HG03565 (cell line): Measurements from ENCODE around the gene SHROOM1.
"Not testable (repeated sequence)": the region's sequence is repeated elsewhere in the genome, so short reads cannot be mapped to it uniquely, and the experiment has no call there.

Experiments
- ATAC-seq: cut with Tn5 transposase; IDR thresholded peaks from one replicate; pipeline ENCODE4 v1.9.1; 2021; ENCODE audit warnings: mild to moderate bottlenecking, moderate library complexity; ENCODE audit not compliant: unreplicated experiment

The SHROOM1 gene

GRCh38 chr5:132808448-132808847 lies 22.0 kb downstream of the SHROOM1 start:
- ATAC-seq = no peak

- ATAC-seq = no peak
Observed at GRCh38 chr5:132807163-132807838, 23.1 kb downstream of the SHROOM1 start.

GRCh38 chr5:132806804-132807162 lies 23.7 kb downstream of the SHROOM1 start:
- ATAC-seq = not testable (repeated sequence)

GRCh38 chr5:132805872-132806271 lies 24.6 kb downstream of the SHROOM1 start:
- ATAC-seq = not testable (repeated sequence)

GRCh38 chr5:132804219-132804618 lies 26.2 kb downstream of the SHROOM1 start:
- not testable (repeated sequence) for ATAC-seq

- not testable (repeated sequence) for ATAC-seq
Observed at GRCh38 chr5:132802685-132803066, 27.8 kb downstream of the SHROOM1 start.

- ATAC-seq = no peak
Observed at GRCh38 chr5:132802044-132802684, 28.3 kb downstream of the SHROOM1 start.

- ATAC-seq = no peak
Observed at GRCh38 chr5:132800545-132800944, 29.9 kb downstream of the SHROOM1 start.

- no peak for ATAC-seq
Observed at GRCh38 chr5:132799392-132799791, 31.1 kb downstream of the SHROOM1 start.

GRCh38 chr5:132797651-132798050 lies 32.8 kb downstream of the SHROOM1 start:
- no peak for ATAC-seq

GRCh38 chr5:132791026-132791425 lies 39.4 kb downstream of the SHROOM1 start:
- ATAC-seq = no peak

- ATAC-seq = no peak
Observed at GRCh38 chr5:132790201-132790865, 40.1 kb downstream of the SHROOM1 start.

- no peak for ATAC-seq
Observed at GRCh38 chr5:132788990-132789886, 41.2 kb downstream of the SHROOM1 start.

GRCh38 chr5:132788508-132788907 lies 41.9 kb downstream of the SHROOM1 start:
- no peak for ATAC-seq

GRCh38 chr5:132787076-132787475 lies 43.4 kb downstream of the SHROOM1 start:
- no peak for ATAC-seq

GRCh38 chr5:132785864-132786263 lies 44.6 kb downstream of the SHROOM1 start:
- no peak for ATAC-seq

GRCh38 chr5:132785365-132785764 lies 45.1 kb downstream of the SHROOM1 start:
- no peak for ATAC-seq

GRCh38 chr5:132782101-132782500 lies 48.3 kb downstream of the SHROOM1 start:
- no peak for ATAC-seq

- no peak for ATAC-seq
Observed at GRCh38 chr5:132781029-132781428, 49.4 kb downstream of the SHROOM1 start.

GRCh38 chr5:132780577-132780976 lies 49.9 kb downstream of the SHROOM1 start:
- ATAC-seq = no peak

GRCh38 chr5:132779961-132780360 lies 50.5 kb downstream of the SHROOM1 start:
- no peak for ATAC-seq
